WTC11 (cell line): ENCODE results near the gene PCSK5. TPM values are rescaled to one million over a fixed set of nuclear protein-coding genes. Genes with fewer than 3 reads are reported as not detected.

Experiments
- ATAC-seq: fragments of 200-7000 bp; cut with Tn5 transposase; 2 replicates; pipeline ENCODE4 v1.10.0; 2021; ENCODE audit warnings: mild to moderate bottlenecking, moderate library complexity
- CTCF ChIA-PET: fragments of 300-600 bp; sonication (Branson Sonifier 250); formaldehyde crosslinking; loops from one replicate; lab custom pipeline; 2021; ENCODE audit warnings: antibody characterized with exemption; lab: Charles Lee
- POLR2A ChIA-PET: fragments of 350-600 bp; sonication (Branson Sonifier 250); formaldehyde crosslinking; loops from one replicate; lab custom pipeline; 2021; ENCODE audit warnings: antibody characterized with exemption; lab: Charles Lee
- DNase-seq: peaks from one replicate; pipeline ENCODE4 v3.0.0; 2021; ENCODE audit warnings: low spot score
- H3K27ac Mint-ChIP-seq: 2 replicates; pipeline ENCODE4 v1.8.0; 2021; ENCODE audit warnings: mixed read lengths
- H3K27me3 Mint-ChIP-seq: 2 replicates; pipeline ENCODE4 v1.8.0; 2021; ENCODE audit warnings: low read depth, mild to moderate bottlenecking, moderate library complexity, mixed read lengths
- H3K36me3 Mint-ChIP-seq: 2 replicates; pipeline ENCODE4 v1.8.0; 2021; ENCODE audit warnings: mixed read lengths
- H3K4me1 Mint-ChIP-seq: 2 replicates; pipeline ENCODE4 v1.8.0; 2022; ENCODE audit warnings: mixed read lengths
- H3K4me3 Mint-ChIP-seq: 2 replicates; pipeline ENCODE4 v1.8.0; 2021; ENCODE audit warnings: mild to moderate bottlenecking, moderate library complexity, mixed read lengths
- H3K9me3 Mint-ChIP-seq: 2 replicates; pipeline ENCODE4 v1.8.0; 2021; ENCODE audit warnings: mixed read lengths
- CREB1 ChIP-seq: sonication (generic); formaldehyde crosslinking; IDR thresholded peaks from 2 replicates; pipeline ENCODE4 v1.8.0; 2023; ENCODE audit warnings: mild to moderate bottlenecking, missing genetic modification reagents
- CTCF ChIP-seq: fragments of 200-600 bp; IDR thresholded peaks from 2 replicates; pipeline ENCODE4 v1.8.0; 2022; ENCODE audit warnings: antibody characterized with exemption
- ETV6 ChIP-seq: sonication (generic); formaldehyde crosslinking; IDR thresholded peaks from 2 replicates; pipeline ENCODE4 v1.8.1; 2022; ENCODE audit warnings: mild to moderate bottlenecking, missing genetic modification reagents
- JAZF1 ChIP-seq: fragments of 250-450 bp; sonication (Bioruptor Pico); IDR thresholded peaks from 2 replicates; pipeline ENCODE4 v1.9.0; 2021; ENCODE audit warnings: moderate library complexity, mild to moderate bottlenecking, inconsistent platforms
- OVOL2 ChIP-seq: fragments of 250-450 bp; sonication (Bioruptor Pico); IDR thresholded peaks from 2 replicates; pipeline ENCODE4 v1.9.0; 2021; ENCODE audit warnings: mild to moderate bottlenecking, borderline replicate concordance
- SP1 ChIP-seq: sonication (generic); formaldehyde crosslinking; conservative IDR thresholded peaks from 2 replicates; pipeline ENCODE4 v1.8.1; 2022; ENCODE audit warnings: missing genetic modification reagents
- TP53 ChIP-seq: sonication (generic); formaldehyde crosslinking; IDR thresholded peaks from 2 replicates; pipeline ENCODE4 v1.8.1; 2023; ENCODE audit warnings: mild to moderate bottlenecking, missing genetic modification reagents
- ZBTB21 ChIP-seq: sonication (generic); formaldehyde crosslinking; IDR thresholded peaks from 2 replicates; pipeline ENCODE4 v1.8.1; 2023; ENCODE audit warnings: mild to moderate bottlenecking, missing genetic modification reagents, borderline replicate concordance
- ZBTB43 ChIP-seq: sonication (generic); formaldehyde crosslinking; IDR thresholded peaks from 2 replicates; pipeline ENCODE4 v1.8.1; 2023; ENCODE audit warnings: mild to moderate bottlenecking, missing genetic modification reagents
- ZNF121 ChIP-seq: sonication (generic); formaldehyde crosslinking; IDR thresholded peaks from 2 replicates; pipeline ENCODE4 v1.8.0; 2023; ENCODE audit warnings: missing genetic modification reagents
- ZNF138 ChIP-seq: sonication (generic); formaldehyde crosslinking; conservative IDR thresholded peaks from 2 replicates; pipeline ENCODE4 v1.8.1; 2022; ENCODE audit warnings: mild to moderate bottlenecking, moderate library complexity, missing genetic modification reagents
- ZNF219 ChIP-seq: sonication (generic); formaldehyde crosslinking; IDR thresholded peaks from 2 replicates; pipeline ENCODE4 v1.8.0; 2023; ENCODE audit warnings: missing genetic modification reagents, mild to moderate bottlenecking, borderline replicate concordance
- ZNF263 ChIP-seq: sonication (generic); formaldehyde crosslinking; IDR thresholded peaks from 2 replicates; pipeline ENCODE4 v1.8.1; 2022; ENCODE audit warnings: low read depth, mild to moderate bottlenecking, moderate library complexity, missing genetic modification reagents
- ZNF281 ChIP-seq: sonication (generic); formaldehyde crosslinking; IDR thresholded peaks from 2 replicates; pipeline ENCODE4 v1.8.0; 2023; ENCODE audit warnings: mild to moderate bottlenecking, missing genetic modification reagents
- ZNF396 ChIP-seq: fragments of 250-450 bp; sonication (Bioruptor Pico); IDR thresholded peaks from 2 replicates; pipeline ENCODE4 v1.8.0; 2021; ENCODE audit warnings: mild to moderate bottlenecking, moderate library complexity, borderline replicate concordance
- ZNF423 ChIP-seq: fragments of 250-450 bp; sonication (Bioruptor Pico); IDR thresholded peaks from 2 replicates; pipeline ENCODE4 v2.1.2; 2022; ENCODE audit warnings: mild to moderate bottlenecking, moderate library complexity
- total RNA-seq: library from RNA; stranded (reverse); gene quantifications from 3 replicates; pipeline ENCODE4 v1.2.3, GENCODE V29; 2021
- TF ChIP-seq, protein P1 (sequence below): sonication (generic); formaldehyde crosslinking; IDR thresholded peaks from 2 replicates; pipeline ENCODE4 v1.8.0; 2022; ENCODE audit warnings: mild to moderate bottlenecking, missing genetic modification reagents
- TF ChIP-seq, protein P2 (sequence below): fragments of 250-450 bp; sonication (Bioruptor Pico); IDR thresholded peaks from 2 replicates; pipeline ENCODE4 v1.9.0; 2021; ENCODE audit warnings: moderate library complexity, mild to moderate bottlenecking, inconsistent platforms, borderline replicate concordance
- TF ChIP-seq, protein P3 (sequence below): sonication (generic); formaldehyde crosslinking; IDR thresholded peaks from 2 replicates; pipeline ENCODE4 v1.8.1; 2022; ENCODE audit warnings: mild to moderate bottlenecking, missing genetic modification reagents, moderate library complexity, borderline replicate concordance

Gene PCSK5
- total RNA-seq, 1 experiment from 2014 or later, result 30.6 TPM

DNA sequence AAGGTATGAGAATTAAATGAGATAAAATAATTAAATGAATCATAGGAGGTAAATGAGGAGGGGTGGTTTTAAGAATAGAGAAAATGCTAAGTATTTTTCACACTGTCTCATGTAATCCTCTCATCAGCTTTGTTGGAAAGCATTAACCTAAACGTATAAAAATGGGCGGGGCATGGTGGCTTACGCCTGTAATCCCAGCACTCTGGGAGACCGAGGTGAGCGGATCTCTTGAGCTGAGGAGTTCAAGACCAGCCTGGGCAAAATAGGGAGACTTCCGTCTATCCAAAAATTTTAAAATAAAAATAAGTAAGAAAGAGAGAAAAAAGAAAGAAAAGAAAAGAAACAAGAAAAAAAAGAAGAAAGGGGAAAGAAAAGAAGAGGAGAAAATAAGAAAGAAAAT is 505.7 kb downstream of the PCSK5 start:
- Mint-ChIP-seq H3K9me3 (peaks cover 10% of the 10 kb centered on the region), H3K27me3 (no peaks in the 10 kb centered on the region; the same call in 1 of the 2 replicates), H3K36me3 (peaks cover 16% of the 10 kb centered on the region), H3K4me1 (peaks cover 11% of the 10 kb centered on the region)
- ATAC-seq (no peak), DNase-seq (no peak)
- CTCF ChIA-PET, result no interaction called here
- TF ChIP-seq, protein P1, sequence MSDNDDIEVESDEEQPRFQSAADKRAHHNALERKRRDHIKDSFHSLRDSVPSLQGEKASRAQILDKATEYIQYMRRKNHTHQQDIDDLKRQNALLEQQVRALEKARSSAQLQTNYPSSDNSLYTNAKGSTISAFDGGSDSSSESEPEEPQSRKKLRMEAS (CRISPR knock-in tag), result no peak
- no peak for TF ChIP-seq TP53 (CRISPR knock-in tag)
- TF ChIP-seq ZNF396 (CRISPR knock-in tag), result no peak
- no peak for TF ChIP-seq CREB1 (CRISPR knock-in tag)
- TF ChIP-seq ETV6 (CRISPR knock-in tag), result no peak
- no peak for TF ChIP-seq ZNF281
- TF ChIP-seq SP1 (CRISPR knock-in tag), result no peak
- TF ChIP-seq, protein P2, sequence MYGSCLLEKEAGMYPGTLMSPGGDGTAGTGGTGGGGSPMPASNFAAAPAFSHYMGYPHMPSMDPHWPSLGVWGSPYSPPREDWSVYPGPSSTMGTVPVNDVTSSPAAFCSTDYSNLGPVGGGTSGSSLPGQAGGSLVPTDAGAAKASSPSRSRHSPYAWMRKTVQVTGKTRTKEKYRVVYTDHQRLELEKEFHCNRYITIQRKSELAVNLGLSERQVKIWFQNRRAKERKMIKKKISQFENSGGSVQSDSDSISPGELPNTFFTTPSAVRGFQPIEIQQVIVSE (CRISPR knock-in tag), result no peak
- TF ChIP-seq JAZF1 (CRISPR knock-in tag), result no peak
- TF ChIP-seq ZBTB43, result no peak
- TF ChIP-seq ZBTB21 (CRISPR knock-in tag), result no peak
- TF ChIP-seq, all 79 proteins: peak for 0
- no peak overlapping the region for H3K4me3 Mint-ChIP-seq
- POLR2A ChIA-PET, result no interaction called here
- no peak overlapping the region for H3K27ac Mint-ChIP-seq

DNA sequence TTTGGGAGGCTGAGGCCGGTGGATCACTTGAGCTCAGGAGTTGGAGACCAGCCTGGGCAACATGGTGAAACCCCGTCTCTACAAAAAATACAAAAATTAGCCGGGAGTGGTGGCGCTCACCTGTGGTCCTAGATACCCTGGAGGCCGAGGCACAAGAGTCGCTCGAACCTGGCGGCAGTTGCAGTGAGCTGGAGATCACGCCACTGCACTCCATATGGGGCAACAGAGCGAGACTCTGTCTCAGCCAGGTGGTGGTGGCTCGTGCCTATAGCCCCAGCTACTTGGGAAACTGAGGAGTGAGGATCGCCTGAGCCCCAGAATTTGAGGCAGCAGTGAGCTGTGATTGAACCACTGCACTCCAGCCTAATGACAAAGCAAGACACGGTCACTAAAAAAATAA is 506.1 kb downstream of the PCSK5 start:
- Mint-ChIP-seq H3K36me3 (peaks cover 14% of the 10 kb centered on the region), H3K9me3 (peaks cover 10% of the 10 kb centered on the region), H3K4me3 (no peak overlapping the region), H3K27me3 (no peaks in the 10 kb centered on the region; the same call in 1 of the 2 replicates), H3K4me1 (peaks cover 12% of the 10 kb centered on the region), H3K27ac (no peak overlapping the region)
- ATAC-seq, result no peak
- no peak for DNase-seq
- ChIA-PET CTCF (no interaction called here), POLR2A (no interaction called here)
- TF ChIP-seq ZNF121 (CRISPR knock-in tag) (peak; percentile 30; the same call in 1 of the 2 replicates), ZNF423 (CRISPR knock-in tag) (no peak), ZNF263 (CRISPR knock-in tag) (no peak), OVOL2 (CRISPR knock-in tag) (no peak), ZNF138 (no peak), ZNF219 (no peak), CTCF (no peak)
- TF ChIP-seq, protein P3, sequence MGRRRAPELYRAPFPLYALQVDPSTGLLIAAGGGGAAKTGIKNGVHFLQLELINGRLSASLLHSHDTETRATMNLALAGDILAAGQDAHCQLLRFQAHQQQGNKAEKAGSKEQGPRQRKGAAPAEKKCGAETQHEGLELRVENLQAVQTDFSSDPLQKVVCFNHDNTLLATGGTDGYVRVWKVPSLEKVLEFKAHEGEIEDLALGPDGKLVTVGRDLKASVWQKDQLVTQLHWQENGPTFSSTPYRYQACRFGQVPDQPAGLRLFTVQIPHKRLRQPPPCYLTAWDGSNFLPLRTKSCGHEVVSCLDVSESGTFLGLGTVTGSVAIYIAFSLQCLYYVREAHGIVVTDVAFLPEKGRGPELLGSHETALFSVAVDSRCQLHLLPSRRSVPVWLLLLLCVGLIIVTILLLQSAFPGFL (CRISPR knock-in tag), result no peak
